K562 (cell line): ENCODE measurements around the gene CLCNKA. TPM values are rescaled to one million over a fixed set of nuclear protein-coding genes. Genes with fewer than 3 reads are reported as not detected.

Experiments
- BCL6 ChIP-seq: fragments of 250-450 bp; sonication (Bioruptor Pico); IDR thresholded peaks from 2 replicates; pipeline ENCODE4 v1.4.0; 2020
- FOXK2 ChIP-seq, 2 experiments: fragments of 450-650 bp; IDR thresholded peaks in 1 of 2; conservative IDR thresholded peaks in 1 of 2; 2 replicates each; pipeline ENCODE4 v1.6.1; 2016; ENCODE audit warnings: low read depth in 2 of 2, mild to moderate bottlenecking in 1 of 2
- HDAC3 ChIP-seq: fragments of 450-650 bp; IDR thresholded peaks from 2 replicates; pipeline ENCODE4 v1.6.1; 2018; ENCODE audit warnings: borderline replicate concordance, mild to moderate bottlenecking, moderate library complexity; ENCODE audit not compliant: partially characterized antibody
- JUN ChIP-seq, 2 experiments: sonication (generic) in 1 of 2; formaldehyde crosslinking in 1 of 2; IDR thresholded peaks; 2 replicates each; pipeline versions ENCODE4 v1.6.1 to v1.8.0; 2012 to 2022; ENCODE audit warnings: borderline replicate concordance in 2 of 2, mild to moderate bottlenecking in 2 of 2, improper control_type of control experiment in 1 of 2, low read depth in 1 of 2, low read length in 1 of 2, missing genetic modification reagents in 1 of 2
- RAD21 ChIP-seq, 2 experiments: fragments of 250-450 bp in 1 of 2; fragments of 450-650 bp in 1 of 2; sonication (Bioruptor Pico) in 1 of 2; formaldehyde crosslinking in 1 of 2; IDR thresholded peaks in 1 of 2; conservative IDR thresholded peaks in 1 of 2; 2 replicates each; pipeline versions ENCODE4 v1.4.0 to v1.8.0; 2020 to 2022; ENCODE audit warnings: mild to moderate bottlenecking in 2 of 2, moderate library complexity in 1 of 2
- SRF ChIP-seq, 2 experiments: fragments of 250-450, 450-650 bp in 1 of 2; sonication (Bioruptor Pico) in 1 of 2; sonication (generic) in 1 of 2; formaldehyde crosslinking; IDR thresholded peaks; 2 replicates each; pipeline versions ENCODE4 v1.5.0 to v1.5.1; 2020 to 2022; ENCODE audit warnings: mild to moderate bottlenecking in 1 of 2, missing genetic modification reagents in 1 of 2
- ZBTB33 ChIP-seq: sonication (generic); formaldehyde crosslinking; IDR thresholded peaks from 2 replicates; pipeline ENCODE4 v1.8.1; 2023; ENCODE audit warnings: mild to moderate bottlenecking, missing genetic modification reagents
- ZNF696 ChIP-seq: fragments of 250-450 bp; sonication (Bioruptor Pico); conservative IDR thresholded peaks from 2 replicates; pipeline ENCODE4 v1.4.0; 2020; ENCODE audit warnings: mild to moderate bottlenecking, moderate library complexity
- polyA plus RNA-seq, 8 experiments: library from polyadenylated mRNA; depleted of rRNA in 4 of 8; stranded (reverse) in 5 of 8; unstranded in 3 of 8; fragments of >200 nt; fragmentation: Nextera tagmentation in 2 of 8; fragmentation: Illumina TruSeq in 1 of 8; extraction: Ambion mirVana in 2 of 8; extraction: Trizol in 1 of 8; gene quantifications; 2 replicates each; pipeline versions ENCODE4 v1.2.1 to v1.2.3, GENCODE V29; 2011 to 2014; ENCODE audit warnings: inconsistent platforms in 1 of 8, missing spikeins in 1 of 8
- total RNA-seq, 7 experiments: library from RNA; depleted of rRNA in 6 of 7; stranded (reverse); fragments of >200 nt in 6 of 7; fragmentation: Illumina TruSeq in 2 of 7; extraction: Trizol in 2 of 7; gene quantifications; 2 replicates each; pipeline versions ENCODE4 v1.2.1 to v1.2.3, GENCODE V29; 2011 to 2021; ENCODE audit warnings: low replicate concordance in 1 of 7

The CLCNKA gene
- total and polyA plus RNA-seq, 9 of the 15 experiments (the other 6 are each of a cell fraction or from before 2014, with no cell fraction given), result 0.03 to 0.37 (median 0.10) TPM; not detected in 3

- TF ChIP-seq JUN (IDR thresholded peaks at IDR 0.05; ENCODE audit: borderline replicate concordance, low read depth, low read length), result no peak
- no peak for TF ChIP-seq JUN (CRISPR knock-in tag; IDR thresholded peaks at IDR 0.05; ENCODE audit: borderline replicate concordance)
- TF ChIP-seq SRF (CRISPR knock-in tag; IDR thresholded peaks at IDR 0.05), result no peak
- no peak for TF ChIP-seq HDAC3
- no peak for TF ChIP-seq ZNF696 (CRISPR knock-in tag)
- TF ChIP-seq BCL6 (CRISPR knock-in tag), result no peak
- TF ChIP-seq FOXK2 (conservative IDR thresholded peaks at IDR 0.05 in 1 of 2, IDR thresholded peaks at IDR 0.05 in 1 of 2; ENCODE audit: low read depth in 2 of 2), result 0 out of 4 replicates have a peak, but pooled peaks have one; percentile 29 to 33
- TF ChIP-seq ZBTB33 (CRISPR knock-in tag), result no peak
- peak in 1 of 2 experiments; percentile 37; a peak in 2 of 4 replicates for TF ChIP-seq RAD21 (CRISPR knock-in tag; conservative IDR thresholded peaks at IDR 0.05 in 1 of 2, IDR thresholded peaks at IDR 0.05 in 1 of 2)
Observed at GRCh38 chr1:16006552-16007485, 15.0 kb upstream of the CLCNKA start (continued).
